Activated CD4-positive, CD25-positive, alpha-beta regulatory T cell treated with anti-CD3 and anti-CD28 coated beads, Interleukin-2, amount 50 U/mL, for 72 hours (primary cell): ENCODE data around the gene C20orf141.
"Not testable (repeated sequence)": the region's sequence is repeated elsewhere in the genome, so short reads cannot be mapped to it uniquely, and the experiment has no call there.

Experiments
- DNase-seq: peaks from one replicate; pipeline ENCODE4 v3.0.0; 2021

The C20orf141 gene

GRCh38 chr20:2799688-2800520 lies 14.9 kb upstream of the C20orf141 start:
- no peak for DNase-seq

- no peak for DNase-seq
Measured at GRCh38 chr20:2800521-2801285, 14.1 kb upstream of the C20orf141 start, which contains the start of gene CPXM1. Gene CPXM1 (minus strand): TSS chr20:2800627. CDS start chr20:2800572, 55 bp downstream.

GRCh38 chr20:2801286-2801728 lies 13.5 kb upstream of the C20orf141 start:
- no peak for DNase-seq

- no peak for DNase-seq
Measured at GRCh38 chr20:2804041-2804828, 10.6 kb upstream of the C20orf141 start.

GRCh38 chr20:2804852-2805688 lies 9.7 kb upstream of the C20orf141 start:
- DNase-seq = no peak

- no peak for DNase-seq
Measured at GRCh38 chr20:2805689-2806350, 9.0 kb upstream of the C20orf141 start.

- no peak for DNase-seq
Measured at GRCh38 chr20:2806351-2806701, 8.5 kb upstream of the C20orf141 start.

- DNase-seq = no peak
Measured at GRCh38 chr20:2807019-2807418, 7.8 kb upstream of the C20orf141 start.

GRCh38 chr20:2807929-2808328 lies 6.9 kb upstream of the C20orf141 start:
- not testable (repeated sequence) for DNase-seq

GRCh38 chr20:2809690-2810089 lies 5.1 kb upstream of the C20orf141 start:
- DNase-seq = no peak

- no peak for DNase-seq
Measured at GRCh38 chr20:2812189-2812588, 2.6 kb upstream of the C20orf141 start.

- DNase-seq = no peak
Measured at GRCh38 chr20:2814076-2814475, 711 bp upstream of the C20orf141 start.

GRCh38 chr20:2815242-2815900 lies 584 bp downstream of the C20orf141 start:
- DNase-seq = no peak

GRCh38 chr20:2816030-2816582 lies 1.3 kb downstream of the C20orf141 start, which contains the start of gene TMEM239:
Gene TMEM239 (plus strand): TSS chr20:2816364. CDS start chr20:2816555, 191 bp downstream.
- DNase-seq = no peak

- no peak for DNase-seq
Measured at GRCh38 chr20:2816583-2817340, 2.0 kb downstream of the C20orf141 start.

- peak; percentile 6 for DNase-seq
Measured at GRCh38 chr20:2817341-2817726, 2.5 kb downstream of the C20orf141 start.

- no peak for DNase-seq
Measured at GRCh38 chr20:2817891-2818595, 3.3 kb downstream of the C20orf141 start.

GRCh38 chr20:2820084-2820895 lies 5.5 kb downstream of the C20orf141 start:
- DNase-seq = no peak
